Airway epithelial cell (primary cell): ENCODE data around the gene RAB3A. TPM values are rescaled to one million over a fixed set of nuclear protein-coding genes. Genes with fewer than 3 reads are reported as not detected.

ENCODE experiments used
- total RNA-seq: library from RNA; depleted of rRNA; stranded (reverse); fragments of >200 nt; gene quantifications from 2 replicates; pipeline ENCODE4 v1.2.3, GENCODE V29; 2015

Gene RAB3A, protein sequence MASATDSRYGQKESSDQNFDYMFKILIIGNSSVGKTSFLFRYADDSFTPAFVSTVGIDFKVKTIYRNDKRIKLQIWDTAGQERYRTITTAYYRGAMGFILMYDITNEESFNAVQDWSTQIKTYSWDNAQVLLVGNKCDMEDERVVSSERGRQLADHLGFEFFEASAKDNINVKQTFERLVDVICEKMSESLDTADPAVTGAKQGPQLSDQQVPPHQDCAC
- 1.4 TPM in 2 replicates for total RNA-seq

DNA sequence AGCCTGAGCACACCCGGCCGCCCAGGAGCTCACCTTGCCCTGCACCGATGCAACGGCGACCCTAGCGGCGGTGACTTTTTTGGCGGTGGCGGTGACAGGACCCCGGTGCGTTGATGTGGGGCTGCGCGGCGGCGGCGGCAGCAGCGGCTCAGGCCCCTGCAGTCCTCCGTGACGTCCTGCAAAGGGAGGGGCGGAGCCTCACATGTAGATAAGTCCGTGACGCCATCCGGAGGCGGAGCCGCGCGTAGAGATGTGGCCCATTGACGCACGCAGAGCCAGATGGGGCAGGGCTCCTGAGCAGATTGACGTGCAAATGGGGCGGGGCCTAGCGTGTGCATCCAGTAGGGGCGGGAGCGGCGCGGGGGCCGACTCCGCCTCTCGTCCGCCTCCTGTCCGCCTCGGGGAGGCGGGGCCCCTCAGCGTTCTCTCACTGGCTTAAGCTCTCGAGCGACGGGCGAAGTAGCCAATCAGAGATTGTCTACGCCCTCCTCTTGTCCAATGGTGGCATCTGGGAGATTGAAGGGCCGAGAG lies at the start of gene RAB3A:
Gene RAB3A (minus strand): TSS at position 180 of the 531 bp plus-strand sequence. CDS start 1,302 bp downstream, outside the sequence.

DNA sequence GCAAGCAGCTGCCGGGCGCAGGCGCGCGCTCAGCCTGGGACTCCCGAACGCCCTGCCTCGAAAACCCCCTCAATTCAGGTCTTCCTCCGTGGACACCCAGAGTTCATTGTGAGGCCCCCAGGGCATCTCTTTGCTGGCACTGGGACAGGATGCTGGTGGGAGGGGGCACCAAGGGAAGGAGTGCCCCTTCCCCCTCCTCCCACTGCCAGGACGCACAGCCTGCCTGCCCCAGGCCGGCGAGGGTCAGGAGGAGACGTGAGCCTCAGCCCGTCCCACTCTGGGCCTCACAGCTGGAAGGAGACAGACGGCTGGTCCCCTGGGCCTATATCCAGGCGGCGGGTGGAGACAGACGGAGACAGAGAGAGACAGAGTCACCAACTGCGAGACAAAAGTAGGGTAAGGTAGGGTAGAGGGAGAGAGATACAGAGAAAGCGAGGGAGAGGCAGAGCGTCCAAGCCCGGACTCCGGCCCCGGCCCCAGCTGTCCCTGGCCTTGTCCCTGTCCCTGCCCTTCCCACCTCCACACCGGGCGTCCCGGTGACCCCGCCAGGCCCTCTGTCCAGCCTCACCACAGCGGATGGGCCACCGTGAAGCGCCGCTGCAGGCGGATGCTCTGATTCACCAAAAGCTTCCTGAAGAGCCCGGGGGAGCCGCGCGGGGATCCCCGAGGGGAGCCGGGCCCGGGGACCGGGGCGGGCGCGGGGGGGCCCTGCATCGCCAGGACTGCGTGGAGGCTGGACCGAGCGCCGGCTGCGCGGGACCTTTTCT lies 22.0 kb upstream of the RAB3A start, which contains the start of gene PDE4C:
Gene PDE4C (minus strand): TSS at position 737 of the 767 bp plus-strand sequence. CDS start 23 bp downstream, at position 714.

DNA sequence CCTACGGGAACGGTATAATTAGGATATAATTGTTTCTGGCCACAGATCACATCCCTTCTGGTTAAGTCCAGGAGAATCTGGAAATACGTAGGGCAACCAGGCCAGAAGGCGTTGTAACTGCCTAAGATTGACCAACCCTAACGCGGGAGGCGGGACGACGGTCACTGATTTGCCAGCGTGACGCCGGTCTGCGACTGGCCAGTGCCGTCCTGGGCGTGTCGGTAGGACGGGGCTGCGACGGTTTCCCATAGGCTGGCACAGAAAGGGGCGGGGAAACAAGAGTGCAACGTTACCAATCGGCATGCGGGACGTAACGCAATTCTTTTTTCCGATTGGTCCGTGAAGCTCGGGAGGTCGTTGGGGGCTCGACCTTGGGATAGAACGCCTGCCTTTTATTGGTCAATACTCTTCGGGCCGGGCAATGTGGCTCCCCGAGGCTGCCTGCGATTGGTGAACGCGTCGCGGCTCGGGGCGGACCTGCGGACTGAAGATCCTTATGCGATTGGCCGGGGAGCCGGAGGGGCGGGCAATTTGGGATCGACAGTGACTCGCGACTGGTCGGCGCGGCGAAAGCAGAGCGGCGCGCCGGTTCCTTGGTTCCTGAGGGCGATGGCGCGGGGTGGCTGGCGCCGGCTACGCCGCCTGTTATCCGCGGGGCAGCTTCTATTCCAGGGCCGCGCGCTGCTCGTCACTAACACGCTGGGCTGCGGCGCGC lies 11.0 kb downstream of the RAB3A start, which contains the start of gene MPV17L2:
Gene MPV17L2 (plus strand): TSS at position 546 of the 715 bp plus-strand sequence. CDS start 64 bp downstream, at position 610.

DNA sequence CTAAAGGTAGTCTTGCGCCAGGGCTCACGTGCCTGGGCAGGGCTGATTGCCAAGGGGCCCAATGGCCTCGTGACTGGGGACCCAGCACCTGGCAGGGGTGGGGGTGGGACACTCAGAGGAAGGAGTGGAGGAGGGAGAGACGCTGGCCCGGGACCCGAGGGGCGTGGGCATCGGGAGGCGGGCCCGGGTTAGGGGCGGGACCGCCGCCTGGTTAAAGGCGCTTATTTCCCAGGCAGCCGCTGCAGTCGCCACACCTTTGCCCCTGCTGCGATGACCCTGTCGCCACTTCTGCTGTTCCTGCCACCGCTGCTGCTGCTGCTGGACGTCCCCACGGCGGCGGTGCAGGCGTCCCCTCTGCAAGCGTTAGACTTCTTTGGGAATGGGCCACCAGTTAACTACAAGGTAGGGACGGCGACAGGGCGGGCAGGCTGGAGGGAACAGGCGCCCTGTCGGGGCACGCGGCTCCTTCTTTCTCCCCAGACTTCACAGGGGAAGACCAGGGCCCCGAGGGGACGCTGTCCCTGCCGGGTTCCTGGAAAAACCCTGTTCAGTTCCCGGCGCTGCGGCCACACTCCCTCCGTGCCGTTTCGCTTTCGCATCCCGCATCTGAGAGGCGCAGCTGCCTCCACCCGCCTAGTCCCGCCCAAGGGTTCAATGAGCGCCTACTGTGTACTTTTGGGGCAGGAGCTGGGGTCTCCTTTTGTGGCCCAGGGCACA lies 30.1 kb downstream of the RAB3A start, which contains the start of gene IFI30:
Gene IFI30 (plus strand): TSS at position 242 of the 717 bp plus-strand sequence. CDS start 29 bp downstream, at position 271.

DNA sequence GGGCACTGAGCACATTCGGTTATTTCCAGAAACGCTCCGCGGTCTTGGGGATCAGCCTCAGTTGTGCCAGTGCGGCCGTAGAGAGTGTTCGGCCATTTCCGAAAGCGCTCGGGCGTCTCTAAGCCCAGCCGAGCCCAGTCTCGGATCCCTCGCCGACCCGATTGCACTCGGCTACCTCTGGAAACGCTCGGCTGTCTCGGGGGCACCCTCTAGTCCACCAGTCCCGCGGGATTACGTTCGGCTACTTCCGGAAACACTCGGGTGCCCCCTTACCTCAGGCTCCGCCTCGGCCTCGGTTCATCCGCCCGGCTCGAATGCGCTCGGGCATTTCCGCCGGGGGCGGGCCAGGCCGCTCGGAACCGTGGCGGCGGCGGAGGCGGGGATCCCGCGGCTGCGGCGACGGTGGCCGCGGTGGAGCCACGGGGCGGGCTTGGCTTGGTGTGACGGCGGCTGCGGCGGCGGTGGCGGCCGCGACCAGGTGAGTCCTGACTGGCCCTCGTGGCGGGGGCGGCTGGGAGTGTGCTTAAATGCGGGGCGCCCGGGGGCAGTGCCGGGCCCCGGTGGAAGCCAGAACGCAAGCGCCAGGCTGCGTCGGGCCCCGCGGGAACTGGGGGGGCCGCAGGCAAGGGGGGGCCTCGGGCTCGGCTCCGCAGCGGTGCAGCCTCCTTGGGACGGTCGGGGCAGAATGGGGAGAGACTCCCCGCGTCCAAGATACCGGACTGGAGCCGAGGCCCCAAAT lies 50.9 kb downstream of the RAB3A start, which contains the start of gene PIK3R2:
Gene PIK3R2 (plus strand): TSS at position 347 of the 739 bp plus-strand sequence. CDS start 2,717 bp downstream, outside the sequence.

Other genes starting within 250 kb of the RAB3A start
- not detected in 2 replicates for gene KCNN1, start 236.9 kb downstream of the RAB3A start, total RNA-seq
- 5.6 and 9.8 TPM in 2 replicates for gene ARRDC2, start 195.9 kb downstream of the RAB3A start, total RNA-seq
- gene IL12RB1, start 117.1 kb downstream of the RAB3A start, total RNA-seq, result not detected in 2 replicates
- 2.5 and 4.4 TPM in 2 replicates for gene MAST3, start 106.3 kb downstream of the RAB3A start, total RNA-seq
- gene PIK3R2, start 50.9 kb downstream of the RAB3A start, total RNA-seq, result 25.1 and 44.8 TPM in 2 replicates
- 9.2 and 15.6 TPM in 2 replicates for gene IFI30, start 30.2 kb downstream of the RAB3A start, total RNA-seq
- gene MPV17L2, start 10.8 kb downstream of the RAB3A start, total RNA-seq, result 33.0 and 51.6 TPM in 2 replicates
- not detected in 2 replicates for gene PDE4C, start 22.4 kb upstream of the RAB3A start, total RNA-seq
- not detected in 2 replicates for gene IQCN, start 70.4 kb upstream of the RAB3A start, total RNA-seq
- 117 and 146 TPM in 2 replicates for gene JUND, start 77.6 kb upstream of the RAB3A start, total RNA-seq
- 484 and 512 TPM in 2 replicates for gene LSM4, start 119.0 kb upstream of the RAB3A start, total RNA-seq
- 1.3 and 3.0 TPM in 2 replicates for gene PGPEP1, start 136.6 kb upstream of the RAB3A start, total RNA-seq
- gene GDF15, start 182.1 kb upstream of the RAB3A start, total RNA-seq, result 19.5 and 29.4 TPM in 2 replicates
- gene LRRC25, start 193.6 kb upstream of the RAB3A start, total RNA-seq, result not detected in 2 replicates
- 58.3 and 63.1 TPM in 2 replicates for gene SSBP4, start 215.4 kb upstream of the RAB3A start, total RNA-seq
- gene ISYNA1, start 234.1 kb upstream of the RAB3A start, total RNA-seq, result 26.8 and 44.0 TPM in 2 replicates